Spinal cord (tissue), 10 donors: ENCODE results near the gene TPST1. TPM values are rescaled to one million over a fixed set of nuclear protein-coding genes. Genes with fewer than 3 reads are reported as not detected.

Experiments used
- DNase-seq, 6 donors: peaks; one replicate each; pipeline versions ENCODE4 v3.0.0 to v3.0.0-alpha.2; 2013 to 2015; ENCODE audit warnings: low spot score in 6 of 6, low read depth in 4 of 6
- H3K27ac ChIP-seq: one replicate; pipeline ENCODE4 v1.5.1; 2013; ENCODE audit warnings: low read depth, low read length, control low read depth
- H3K27me3 ChIP-seq: one replicate; pipeline ENCODE4 v1.6.1; 2013; ENCODE audit warnings: low read length; ENCODE audit not compliant: control insufficient read depth, insufficient read depth
- H3K36me3 ChIP-seq: one replicate; pipeline ENCODE4 v1.6.1; 2013; ENCODE audit warnings: low read length; ENCODE audit not compliant: control insufficient read depth, insufficient read depth
- H3K4me1 ChIP-seq: one replicate; pipeline ENCODE4 v1.6.1; 2013; ENCODE audit warnings: low read length; ENCODE audit not compliant: control insufficient read depth, insufficient read depth
- H3K4me3 ChIP-seq: one replicate; pipeline ENCODE4 v1.5.1; 2013; ENCODE audit warnings: low read depth, low read length, control low read depth
- H3K9me3 ChIP-seq: one replicate; pipeline ENCODE4 v1.6.1; 2013; ENCODE audit warnings: low read length; ENCODE audit not compliant: control insufficient read depth, insufficient read depth
- WGBS: methylation state at CpG from one replicate; pipeline ENCODE4 v1.1.5; 2013; ENCODE audit warnings: missing lambda C conversion rate; ENCODE audit not compliant: insufficient coverage; 5-methylcytosine and 5-hydroxymethylcytosine counted together
- polyA plus RNA-seq, 2 donors: library from polyadenylated mRNA; unstranded; fragments of 120-200 nt; gene quantifications; one replicate each; pipeline ENCODE4 v1.2.1, GENCODE V29; 2013; ENCODE audit not compliant: insufficient read length in 2 of 2
- total RNA-seq, 2 donors: library from RNA; depleted of rRNA in 1 of 2; stranded (reverse); fragments of 120-200 nt in 1 of 2; fragments of >200 nt in 1 of 2; gene quantifications; one replicate each; pipeline versions ENCODE4 v1.2.3 to v1.2.4, GENCODE V29; 2013 to 2014
- donor health status: healthy.

The TPST1 gene
- total and polyA plus RNA-seq, 4 donors, result 47.9 to 77.4 (median 55.0) TPM

- Histone ChIP-seq H3K4me3 (no peak overlapping the region), H3K27ac (no peak overlapping the region), H3K9me3 (peaks cover 1% of the 10 kb centered on the region), H3K27me3 (no peaks in the 10 kb centered on the region), H3K36me3 (no peaks in the 10 kb centered on the region), H3K4me1 (no peaks in the 10 kb centered on the region)
- WGBS, result 100% methylated on average over 2 of the region's 2 CpGs
- DNase-seq, result no peak
Observed at GRCh38 chr7:66183700-66184099, 21.4 kb upstream of the TPST1 start.

GRCh38 chr7:66185680-66186187 lies 19.4 kb upstream of the TPST1 start:
- H3K4me3 ChIP-seq, result no peak overlapping the region
- H3K4me1 ChIP-seq, result peaks cover 6% of the 10 kb centered on the region
- no peaks in the 10 kb centered on the region for H3K27me3 ChIP-seq
- DNase-seq, result no peak
- H3K27ac ChIP-seq, result no peak overlapping the region
- no peaks in the 10 kb centered on the region for H3K36me3 ChIP-seq
- peaks cover 1% of the 10 kb centered on the region for H3K9me3 ChIP-seq
- WGBS, result 73% methylated on average over 3 of the region's 8 CpGs

DNA sequence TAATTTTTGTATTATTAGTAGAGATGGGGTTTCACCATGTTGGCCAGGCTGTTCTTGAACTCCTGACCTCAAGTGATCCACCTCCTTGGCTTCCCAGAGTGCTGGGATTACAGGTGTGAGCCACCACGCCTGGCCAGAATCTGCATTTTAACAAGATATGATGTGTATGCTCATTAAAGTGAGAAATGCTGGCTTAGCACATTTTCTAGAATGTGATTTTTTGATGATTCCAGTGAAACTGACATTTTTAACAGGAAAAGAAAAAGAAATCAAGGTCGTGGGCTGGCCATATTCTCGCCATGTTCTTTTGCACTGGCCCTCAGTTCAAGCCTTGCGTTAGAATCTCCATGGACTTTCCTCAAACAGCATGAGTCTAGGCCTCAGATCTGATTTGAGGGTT lies 18.1 kb upstream of the TPST1 start:
- Histone ChIP-seq H3K27me3 (no peaks in the 10 kb centered on the region), H3K36me3 (no peaks in the 10 kb centered on the region), H3K27ac (no peak overlapping the region), H3K9me3 (peaks cover 1% of the 10 kb centered on the region), H3K4me1 (peaks cover 6% of the 10 kb centered on the region), H3K4me3 (no peak overlapping the region)
- WGBS, result 100% methylated on average over 2 of the region's 4 CpGs
- DNase-seq, result no peak

DNA sequence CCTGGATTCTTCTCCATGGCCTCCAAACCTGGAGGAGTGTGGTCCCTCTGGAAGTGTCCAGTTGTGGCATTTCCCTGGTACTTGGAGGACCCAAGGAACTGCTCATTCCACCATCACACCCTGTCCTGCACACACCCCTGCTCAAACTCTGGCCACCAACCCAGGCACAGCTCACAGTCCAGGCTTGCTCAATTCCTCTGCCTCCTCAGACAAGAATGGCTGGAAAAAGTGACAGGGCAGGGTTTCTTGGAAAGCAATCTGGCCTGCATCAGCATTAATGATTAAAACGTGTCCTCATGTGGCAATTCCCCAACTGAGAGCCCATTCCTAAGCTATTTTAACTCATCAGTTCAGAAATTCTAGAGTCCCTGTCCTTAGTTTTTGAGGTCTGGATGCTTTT lies 17.2 kb upstream of the TPST1 start:
- peaks cover 6% of the 10 kb centered on the region for H3K4me1 ChIP-seq
- H3K9me3 ChIP-seq, result peaks cover 1% of the 10 kb centered on the region
- no peak for DNase-seq
- WGBS, result no CpG with 5 or more reads among the region's 1 CpG
- no peak overlapping the region for H3K4me3 ChIP-seq
- H3K27me3 ChIP-seq, result no peaks in the 10 kb centered on the region
- H3K36me3 ChIP-seq, result no peaks in the 10 kb centered on the region
- no peak overlapping the region for H3K27ac ChIP-seq

- H3K4me1 ChIP-seq, result peaks cover 6% of the 10 kb centered on the region
- H3K27me3 ChIP-seq, result no peaks in the 10 kb centered on the region
- no peak overlapping the region for H3K27ac ChIP-seq
- H3K4me3 ChIP-seq, result no peak overlapping the region
- DNase-seq, result no peak
- WGBS, result 83% methylated on average over 1 of the region's 2 CpGs
- H3K9me3 ChIP-seq, result peaks cover 1% of the 10 kb centered on the region
- no peaks in the 10 kb centered on the region for H3K36me3 ChIP-seq
Observed at GRCh38 chr7:66188645-66189044, 16.5 kb upstream of the TPST1 start.

- 73% methylated on average over 5 of the region's 7 CpGs for WGBS
- H3K9me3 ChIP-seq, result peaks cover 1% of the 10 kb centered on the region
- H3K27ac ChIP-seq, result no peak overlapping the region
- no peak for DNase-seq
- H3K4me3 ChIP-seq, result no peak overlapping the region
- H3K4me1 ChIP-seq, result peaks cover 6% of the 10 kb centered on the region
- no peaks in the 10 kb centered on the region for H3K27me3 ChIP-seq
- H3K36me3 ChIP-seq, result no peaks in the 10 kb centered on the region
Observed at GRCh38 chr7:66189695-66190503, 15.2 kb upstream of the TPST1 start.

- Histone ChIP-seq H3K27me3 (no peaks in the 10 kb centered on the region), H3K9me3 (peaks cover 1% of the 10 kb centered on the region), H3K4me1 (peaks cover 6% of the 10 kb centered on the region), H3K4me3 (no peak overlapping the region), H3K36me3 (no peaks in the 10 kb centered on the region), H3K27ac (no peak overlapping the region)
- no peak for DNase-seq
- WGBS, result no CpG with 5 or more reads among the region's 5 CpGs
Observed at GRCh38 chr7:66190504-66190857, 14.7 kb upstream of the TPST1 start.

DNA sequence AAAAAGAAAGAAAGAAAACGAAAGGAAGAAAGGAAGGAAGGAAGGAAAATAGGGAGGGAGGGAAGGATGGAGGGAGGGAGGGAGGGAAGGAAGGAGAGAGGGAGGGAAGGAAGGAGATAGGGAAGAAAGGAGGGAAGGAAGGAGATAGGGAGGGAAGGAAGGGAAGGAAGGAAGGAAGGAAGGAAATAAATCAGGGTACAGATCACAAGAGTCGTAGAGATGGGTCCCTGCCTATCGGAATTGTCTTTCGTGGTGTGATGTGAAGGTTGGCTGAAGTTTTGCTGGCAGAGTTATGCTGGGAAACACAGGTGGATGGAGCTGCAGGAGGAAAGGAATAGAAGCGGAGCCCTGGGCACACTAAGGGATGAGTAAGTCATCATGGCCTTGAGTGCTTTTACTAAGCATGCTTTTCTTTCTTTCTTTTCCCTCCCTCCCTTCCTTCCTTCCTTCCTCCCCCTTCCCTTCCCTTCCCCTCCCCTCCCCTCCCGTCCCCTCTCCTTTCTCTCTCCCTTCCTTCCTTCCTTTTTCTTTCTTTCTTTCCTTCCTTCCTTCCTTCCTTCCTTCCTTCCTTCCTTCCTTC lies 11.9 kb upstream of the TPST1 start:
- WGBS, result 79% methylated on average over 3 of the region's 6 CpGs
- Histone ChIP-seq H3K36me3 (no peaks in the 10 kb centered on the region), H3K27me3 (no peaks in the 10 kb centered on the region), H3K27ac (no peak overlapping the region), H3K9me3 (no peaks in the 10 kb centered on the region), H3K4me1 (peaks cover 6% of the 10 kb centered on the region), H3K4me3 (no peak overlapping the region)
- DNase-seq, result no peak

DNA sequence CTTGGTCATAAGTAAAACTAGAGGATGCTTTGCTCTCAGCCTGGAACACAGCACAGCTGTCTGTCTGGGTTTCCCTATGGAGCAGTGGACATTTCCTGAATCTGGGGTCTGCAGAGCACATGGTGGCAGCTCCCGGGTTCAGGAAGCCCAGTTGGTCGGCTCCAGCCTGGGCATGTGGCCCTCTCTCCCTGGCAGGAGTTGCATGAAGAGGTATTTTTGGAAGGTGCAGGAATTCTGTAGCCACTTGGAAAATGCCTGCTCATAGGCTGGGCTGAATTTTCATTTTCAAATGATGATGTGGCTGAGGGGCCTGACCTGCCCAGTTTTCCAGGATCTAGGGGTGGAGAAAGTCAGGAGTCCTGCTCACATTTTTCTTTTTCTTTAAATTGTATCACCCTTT lies 6.7 kb upstream of the TPST1 start:
- 45% methylated on average over 2 of the region's 2 CpGs for WGBS
- Histone ChIP-seq H3K9me3 (no peaks in the 10 kb centered on the region), H3K27ac (no peak overlapping the region), H3K4me1 (no peaks in the 10 kb centered on the region), H3K4me3 (no peak overlapping the region), H3K36me3 (no peaks in the 10 kb centered on the region), H3K27me3 (no peaks in the 10 kb centered on the region)
- no peak for DNase-seq

- Histone ChIP-seq H3K4me1 (no peaks in the 10 kb centered on the region), H3K9me3 (no peaks in the 10 kb centered on the region), H3K4me3 (no peak overlapping the region), H3K27me3 (no peaks in the 10 kb centered on the region), H3K36me3 (no peaks in the 10 kb centered on the region), H3K27ac (no peak overlapping the region)
- DNase-seq, result no peak
- WGBS, result 79% methylated on average over 4 of the region's 4 CpGs
Observed at GRCh38 chr7:66198956-66199355, 6.2 kb upstream of the TPST1 start.
